Adipocyte (in vitro differentiated cells): ENCODE data around the gene TUBB2A.
A peak's percentile ranks its signal among the peaks of the same experiment; 100 is the strongest.

Experiments
- DNase-seq: peaks from one replicate; pipeline ENCODE4 v3.0.0-alpha.2; 2015; ENCODE audit warnings: low read depth
- H3K27me3 ChIP-seq: replicated peaks from 2 replicates; pipeline ENCODE4 v1.7.0; 2013; ENCODE audit warnings: mild to moderate bottlenecking, low read length, moderate library complexity; ENCODE audit not compliant: control insufficient read depth, insufficient read depth
- H3K36me3 ChIP-seq: 2 replicates; pipeline ENCODE4 v1.7.0; 2013; ENCODE audit warnings: low read length, mild to moderate bottlenecking, moderate library complexity; ENCODE audit not compliant: control insufficient read depth, insufficient read depth, severe bottlenecking
- H3K4me1 ChIP-seq: 2 replicates; pipeline ENCODE4 v1.7.0; 2013; ENCODE audit warnings: mild to moderate bottlenecking, low read length, moderate library complexity; ENCODE audit not compliant: control insufficient read depth, insufficient read depth
- H3K4me3 ChIP-seq: 2 replicates; pipeline ENCODE4 v1.7.0; 2013; ENCODE audit warnings: mild to moderate bottlenecking, low read length, moderate library complexity
- H3K9ac ChIP-seq: 2 replicates; pipeline ENCODE4 v1.7.0; 2013; ENCODE audit warnings: mild to moderate bottlenecking, low read length, moderate library complexity
- H3K9me3 ChIP-seq: 2 replicates; pipeline ENCODE4 v1.7.0; 2013; ENCODE audit warnings: mild to moderate bottlenecking, low read length, moderate library complexity; ENCODE audit not compliant: control insufficient read depth

Gene TUBB2A

GRCh38 chr6:3135668-3136291 lies 21.6 kb downstream of the TUBB2A start:
- no peak for DNase-seq
- Histone ChIP-seq H3K9ac (no peak overlapping the region), H3K27me3 (no peaks in the 10 kb centered on the region), H3K9me3 (no peaks in the 10 kb centered on the region), H3K4me3 (no peak overlapping the region), H3K36me3 (peaks cover 60% of the 10 kb centered on the region), H3K4me1 (peaks cover 17% of the 10 kb centered on the region)

GRCh38 chr6:3133515-3133914 lies 23.8 kb downstream of the TUBB2A start:
- H3K9ac ChIP-seq, result no peak overlapping the region
- H3K4me1 ChIP-seq, result peaks cover 8% of the 10 kb centered on the region
- DNase-seq, result no peak
- H3K4me3 ChIP-seq, result no peak overlapping the region
- H3K27me3 ChIP-seq, result no peaks in the 10 kb centered on the region
- H3K9me3 ChIP-seq, result no peaks in the 10 kb centered on the region
- H3K36me3 ChIP-seq, result peaks cover 64% of the 10 kb centered on the region

DNA sequence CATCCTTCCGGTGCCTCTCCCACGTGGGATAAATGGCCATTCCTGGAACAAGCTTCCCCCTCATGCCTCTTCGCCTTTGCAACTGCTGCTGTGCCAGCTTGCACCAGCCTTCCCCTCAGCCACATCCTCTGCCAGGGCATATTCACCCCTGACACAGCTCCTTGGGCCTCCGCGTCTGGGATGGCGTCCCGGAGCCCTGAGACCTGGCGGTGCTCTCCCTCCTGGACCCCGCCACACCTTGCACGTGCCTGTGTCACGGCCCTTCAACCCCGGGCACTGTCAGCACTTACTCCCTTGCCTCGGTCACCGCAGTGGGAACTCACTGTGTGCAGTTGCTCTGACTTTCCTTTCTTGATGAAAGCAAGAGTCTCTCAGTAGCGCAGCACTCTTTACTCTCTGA lies 25.6 kb downstream of the TUBB2A start:
- H3K36me3 ChIP-seq, result peaks cover 58% of the 10 kb centered on the region
- no peaks in the 10 kb centered on the region for H3K4me1 ChIP-seq
- H3K9me3 ChIP-seq, result no peaks in the 10 kb centered on the region
- H3K9ac ChIP-seq, result no peak overlapping the region
- DNase-seq, result no peak
- no peaks in the 10 kb centered on the region for H3K27me3 ChIP-seq
- H3K4me3 ChIP-seq, result no peak overlapping the region

- Histone ChIP-seq H3K36me3 (peaks cover 50% of the 10 kb centered on the region), H3K4me3 (no peak overlapping the region), H3K9ac (no peak overlapping the region), H3K27me3 (no peaks in the 10 kb centered on the region), H3K9me3 (no peaks in the 10 kb centered on the region), H3K4me1 (no peaks in the 10 kb centered on the region)
- no peak for DNase-seq
These were observed 28.8 kb downstream of the TUBB2A start for GRCh38 chr6:3128356-3129108.

DNA sequence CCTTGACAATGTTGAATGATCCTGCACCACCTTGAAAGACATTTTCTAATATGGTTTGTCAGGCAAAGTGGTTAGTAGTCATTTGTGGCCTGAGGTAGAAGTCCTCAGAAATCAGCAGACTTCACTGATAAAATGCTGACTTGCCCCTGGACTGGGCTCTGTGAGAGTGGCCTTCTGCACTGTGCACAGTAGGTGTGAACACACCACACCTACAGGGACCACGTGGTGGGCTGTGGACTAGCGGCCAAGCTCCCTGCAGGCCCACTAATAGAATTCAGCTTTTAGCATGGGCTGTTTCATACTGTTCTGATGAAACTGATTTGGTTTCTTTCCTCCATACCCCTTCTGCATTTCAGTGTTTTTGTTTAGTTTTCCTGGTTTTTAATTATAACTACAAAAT lies 31.5 kb downstream of the TUBB2A start:
- Histone ChIP-seq H3K9ac (peak overlapping the region; percentile 29), H3K27me3 (no peaks in the 10 kb centered on the region), H3K4me3 (no peak overlapping the region), H3K36me3 (peaks cover 26% of the 10 kb centered on the region), H3K4me1 (peaks cover 1% of the 10 kb centered on the region), H3K9me3 (no peaks in the 10 kb centered on the region)
- no peak for DNase-seq

DNA sequence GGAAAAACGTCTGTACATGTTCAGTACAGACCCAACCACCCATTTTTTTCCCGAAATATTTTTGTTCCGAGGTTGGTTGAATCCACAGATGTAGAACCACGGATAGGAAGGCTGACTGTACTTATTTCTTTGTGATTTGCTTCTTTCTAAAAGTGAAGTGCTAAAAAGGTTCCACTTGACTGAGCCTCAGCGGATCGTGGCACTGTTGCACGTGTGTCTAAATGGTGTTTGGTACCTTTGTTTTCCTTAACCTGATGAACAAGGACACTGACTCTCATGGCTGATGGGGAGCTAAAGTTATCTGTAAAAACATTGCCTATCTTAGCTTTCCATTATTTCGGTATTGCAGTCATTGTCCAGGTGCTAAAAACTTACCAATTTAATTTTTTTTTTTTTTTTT lies 32.7 kb downstream of the TUBB2A start:
- Histone ChIP-seq H3K9me3 (no peaks in the 10 kb centered on the region), H3K4me3 (no peak overlapping the region), H3K36me3 (peaks cover 17% of the 10 kb centered on the region), H3K4me1 (peaks cover 13% of the 10 kb centered on the region), H3K9ac (no peak overlapping the region), H3K27me3 (no peaks in the 10 kb centered on the region)
- no peak for DNase-seq

GRCh38 chr6:3122823-3123182 lies 34.5 kb downstream of the TUBB2A start:
- Histone ChIP-seq H3K36me3 (no peaks in the 10 kb centered on the region), H3K9me3 (no peaks in the 10 kb centered on the region), H3K9ac (no peak overlapping the region), H3K27me3 (no peaks in the 10 kb centered on the region), H3K4me1 (peaks cover 23% of the 10 kb centered on the region), H3K4me3 (no peak overlapping the region)
- DNase-seq, result no peak

GRCh38 chr6:3120765-3121089 lies 36.6 kb downstream of the TUBB2A start:
- Histone ChIP-seq H3K9me3 (no peaks in the 10 kb centered on the region), H3K4me3 (no peak overlapping the region), H3K4me1 (peaks cover 38% of the 10 kb centered on the region), H3K36me3 (no peaks in the 10 kb centered on the region), H3K9ac (no peak overlapping the region), H3K27me3 (no peaks in the 10 kb centered on the region)
- DNase-seq, result no peak

- Histone ChIP-seq H3K4me3 (peak overlapping the region; percentile 95), H3K9me3 (no peaks in the 10 kb centered on the region), H3K4me1 (peaks cover 38% of the 10 kb centered on the region), H3K27me3 (no peaks in the 10 kb centered on the region), H3K36me3 (peaks cover 15% of the 10 kb centered on the region), H3K9ac (peak overlapping the region; percentile 92)
- peak; percentile 55 for DNase-seq
These were observed 38.2 kb downstream of the TUBB2A start for GRCh38 chr6:3119040-3119723.

GRCh38 chr6:3118353-3119039 lies 38.8 kb downstream of the TUBB2A start, which contains the start of gene BPHL:
BPHL (plus strand) TSS chr6:3118711; CDS start chr6:3118741, 30 bp downstream.
- Histone ChIP-seq H3K27me3 (no peaks in the 10 kb centered on the region), H3K4me3 (peak within 1 kb of the TSS; percentile 95), H3K4me1 (peaks cover 38% of the 10 kb centered on the region), H3K9ac (peak within 1 kb of the TSS; percentile 92), H3K9me3 (no peaks in the 10 kb centered on the region), H3K36me3 (peaks cover 22% of the 10 kb centered on the region)
- DNase-seq, result peak; percentile 99

DNA sequence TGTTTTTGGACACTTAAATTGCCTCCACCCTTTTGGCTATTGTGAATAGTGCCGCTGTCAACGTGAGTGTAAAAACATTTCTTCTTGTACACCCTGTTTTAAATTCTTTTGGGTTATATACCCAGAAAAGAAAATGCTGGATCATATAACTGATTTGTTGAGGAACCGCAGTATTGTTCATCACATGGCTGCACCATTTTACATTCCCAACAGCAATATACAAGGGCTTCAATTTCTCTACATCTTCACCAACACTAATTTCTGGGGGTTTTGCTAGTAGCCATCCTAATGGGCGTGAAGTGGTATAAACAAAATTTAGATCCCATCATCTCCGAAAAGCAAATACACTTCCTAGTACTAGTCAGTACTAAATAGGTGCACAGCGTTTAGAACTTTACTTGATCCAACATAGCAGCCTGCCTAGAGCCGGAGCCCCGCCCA lies 39.4 kb downstream of the TUBB2A start:
- Histone ChIP-seq H3K4me1 (peaks cover 38% of the 10 kb centered on the region), H3K4me3 (peak overlapping the region; percentile 95), H3K9ac (peak overlapping the region; percentile 92), H3K9me3 (no peaks in the 10 kb centered on the region), H3K27me3 (no peaks in the 10 kb centered on the region), H3K36me3 (peaks cover 27% of the 10 kb centered on the region)
- no peak for DNase-seq
